ENCODE data around the gene MLF1. TPM values are rescaled to one million over a fixed set of nuclear protein-coding genes. Genes with fewer than 3 reads are reported as not detected.

Gene MLF1
- total RNA-seq, 4 donors from 2014 or later: 11.2 to 22.8 (median 15.4) TPM

DNA sequence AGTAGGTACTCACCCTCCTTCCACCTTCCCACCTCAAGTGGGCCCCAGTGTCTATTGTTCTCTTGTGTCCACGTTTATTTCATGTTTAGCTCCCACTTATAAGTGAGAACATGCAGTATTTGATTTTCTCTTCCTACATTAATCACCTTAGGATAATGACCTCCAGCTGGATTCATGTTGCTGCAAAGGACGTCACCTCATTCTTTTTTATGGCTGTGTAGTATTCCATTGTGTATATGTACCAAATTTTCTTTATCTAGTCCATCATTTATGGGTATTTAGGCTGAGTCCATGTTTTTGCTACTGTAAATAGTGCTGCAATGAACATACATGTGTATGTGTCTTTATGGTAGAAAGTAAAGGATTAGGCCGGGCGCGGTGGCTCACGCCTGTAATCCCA lies 5.9 kb upstream of the MLF1 start:
- WGBS, 2 donors: 96 to 97% methylated on average over 6 of the region's 6 CpGs
- H3K4me1 ChIP-seq: no peaks in the 10 kb centered on the region
- no peaks in the 10 kb centered on the region for H3K27me3 ChIP-seq
- no peaks in the 10 kb centered on the region for H3K36me3 ChIP-seq
- TF ChIP-seq, protein P1, sequence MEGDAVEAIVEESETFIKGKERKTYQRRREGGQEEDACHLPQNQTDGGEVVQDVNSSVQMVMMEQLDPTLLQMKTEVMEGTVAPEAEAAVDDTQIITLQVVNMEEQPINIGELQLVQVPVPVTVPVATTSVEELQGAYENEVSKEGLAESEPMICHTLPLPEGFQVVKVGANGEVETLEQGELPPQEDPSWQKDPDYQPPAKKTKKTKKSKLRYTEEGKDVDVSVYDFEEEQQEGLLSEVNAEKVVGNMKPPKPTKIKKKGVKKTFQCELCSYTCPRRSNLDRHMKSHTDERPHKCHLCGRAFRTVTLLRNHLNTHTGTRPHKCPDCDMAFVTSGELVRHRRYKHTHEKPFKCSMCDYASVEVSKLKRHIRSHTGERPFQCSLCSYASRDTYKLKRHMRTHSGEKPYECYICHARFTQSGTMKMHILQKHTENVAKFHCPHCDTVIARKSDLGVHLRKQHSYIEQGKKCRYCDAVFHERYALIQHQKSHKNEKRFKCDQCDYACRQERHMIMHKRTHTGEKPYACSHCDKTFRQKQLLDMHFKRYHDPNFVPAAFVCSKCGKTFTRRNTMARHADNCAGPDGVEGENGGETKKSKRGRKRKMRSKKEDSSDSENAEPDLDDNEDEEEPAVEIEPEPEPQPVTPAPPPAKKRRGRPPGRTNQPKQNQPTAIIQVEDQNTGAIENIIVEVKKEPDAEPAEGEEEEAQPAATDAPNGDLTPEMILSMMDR (IDR thresholded peaks at IDR 0.05): no peak
- TF ChIP-seq POLR2A (IDR thresholded peaks at IDR 0.05): no peak
- no peak overlapping the region for H3K4me3 ChIP-seq (replicated peaks in 1 of 3)
- intact Hi-C loops (cut with DNase I): no loop called here
- DNase-seq: no peak
- no peak overlapping the region for H3K27ac ChIP-seq
- no peaks in the 10 kb centered on the region for H3K9me3 ChIP-seq

- no peak for DNase-seq
- Histone ChIP-seq H3K36me3 (no peaks in the 10 kb centered on the region), H3K9me3 (no peaks in the 10 kb centered on the region), H3K4me1 (no peaks in the 10 kb centered on the region), H3K4me3 (replicated peaks in 1 of 3) (no peak overlapping the region), H3K27ac (no peak overlapping the region), H3K27me3 (no peaks in the 10 kb centered on the region)
- intact Hi-C loops (cut with DNase I): no loop called here
- WGBS, 2 donors: 91 to 92% methylated on average over 3 of the region's 3 CpGs
- TF ChIP-seq, protein P1 (IDR thresholded peaks at IDR 0.05): no peak
- TF ChIP-seq POLR2A (IDR thresholded peaks at IDR 0.05): no peak
Measured at GRCh38 chr3:158568784-158569183, 2.2 kb upstream of the MLF1 start.

- intact Hi-C loops (cut with DNase I): no loop called here
- peak in 1 of 2 donors; percentile 4 for DNase-seq
- Histone ChIP-seq H3K36me3 (no peaks in the 10 kb centered on the region), H3K4me1 (no peaks in the 10 kb centered on the region), H3K27ac (no peak overlapping the region), H3K9me3 (no peaks in the 10 kb centered on the region), H3K27me3 (no peaks in the 10 kb centered on the region), H3K4me3 (replicated peaks in 1 of 3) (no peak overlapping the region)
- WGBS, 2 donors: 54 to 59% methylated on average over 3 of the region's 3 CpGs
- TF ChIP-seq, protein P1 (IDR thresholded peaks at IDR 0.05): no peak
- no peak for TF ChIP-seq POLR2A (IDR thresholded peaks at IDR 0.05)
Measured at GRCh38 chr3:158569794-158570193, 1.2 kb upstream of the MLF1 start.

GRCh38 chr3:158571969-158572765 lies 1.2 kb downstream of the MLF1 start:
- no peaks in the 10 kb centered on the region for H3K4me1 ChIP-seq
- no peaks in the 10 kb centered on the region for H3K27me3 ChIP-seq
- intact Hi-C loops (cut with DNase I): no loop called here
- no peaks in the 10 kb centered on the region for H3K9me3 ChIP-seq
- H3K4me3 ChIP-seq (replicated peaks in 1 of 3): no peak overlapping the region
- no peak overlapping the region for H3K27ac ChIP-seq
- peak in 1 of 2 donors; percentile 9 for DNase-seq
- TF ChIP-seq POLR2A (IDR thresholded peaks at IDR 0.05): no peak
- TF ChIP-seq, protein P1 (IDR thresholded peaks at IDR 0.05): no peak
- 86 to 94% methylated on average over 15 to 16 of the region's 16 CpGs for WGBS, 2 donors
- no peaks in the 10 kb centered on the region for H3K36me3 ChIP-seq

DNA sequence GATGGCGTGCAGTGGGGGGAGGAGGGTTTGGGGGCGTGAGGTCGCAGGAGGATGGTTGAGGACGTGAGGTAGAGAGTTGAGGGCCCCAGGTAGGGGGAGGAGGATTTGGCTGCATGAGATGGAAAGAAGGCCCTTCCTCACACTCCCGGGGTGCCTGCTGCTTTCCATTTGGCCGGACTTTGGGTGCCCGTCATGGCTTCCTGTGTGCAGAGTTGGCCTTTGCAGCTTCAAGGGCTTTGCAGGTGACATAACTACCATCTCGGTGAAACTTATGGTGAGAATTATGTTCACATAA lies 1.7 kb downstream of the MLF1 start:
- no peaks in the 10 kb centered on the region for H3K9me3 ChIP-seq
- no peaks in the 10 kb centered on the region for H3K27me3 ChIP-seq
- no peak overlapping the region for H3K4me3 ChIP-seq (replicated peaks in 1 of 3)
- no peak for TF ChIP-seq POLR2A (IDR thresholded peaks at IDR 0.05)
- TF ChIP-seq, protein P1 (IDR thresholded peaks at IDR 0.05): no peak
- peak in 1 of 2 donors; percentile 4 for DNase-seq
- H3K4me1 ChIP-seq: no peaks in the 10 kb centered on the region
- WGBS, 2 donors: 89 to 96% methylated on average over 8 of the region's 8 CpGs
- no peaks in the 10 kb centered on the region for H3K36me3 ChIP-seq
- H3K27ac ChIP-seq: no peak overlapping the region
- intact Hi-C loops (cut with DNase I): no loop called here
